HL-60 (cell line): ENCODE measurements around the gene ATP11A.

Source experiments
- GABPA ChIP-seq: IDR thresholded peaks from 2 replicates; pipeline ENCODE4 v1.6.1; 2012; ENCODE audit warnings: low read depth
- POLR2AphosphoS5 ChIP-seq: IDR thresholded peaks from 2 replicates; pipeline ENCODE4 v1.6.1; 2012; ENCODE audit warnings: low read depth
- REST ChIP-seq: IDR thresholded peaks from 2 replicates; pipeline ENCODE4 v1.6.1; 2012; ENCODE audit warnings: low read depth; ENCODE audit not compliant: insufficient replicate concordance
- TF ChIP-seq, protein P1 (sequence below): IDR thresholded peaks from one replicate; pipeline ENCODE4 v1.5.1; 2011; ENCODE audit warnings: low read length, control low read depth, inconsistent platforms; ENCODE audit not compliant: insufficient read depth

- TF ChIP-seq, protein P1, sequence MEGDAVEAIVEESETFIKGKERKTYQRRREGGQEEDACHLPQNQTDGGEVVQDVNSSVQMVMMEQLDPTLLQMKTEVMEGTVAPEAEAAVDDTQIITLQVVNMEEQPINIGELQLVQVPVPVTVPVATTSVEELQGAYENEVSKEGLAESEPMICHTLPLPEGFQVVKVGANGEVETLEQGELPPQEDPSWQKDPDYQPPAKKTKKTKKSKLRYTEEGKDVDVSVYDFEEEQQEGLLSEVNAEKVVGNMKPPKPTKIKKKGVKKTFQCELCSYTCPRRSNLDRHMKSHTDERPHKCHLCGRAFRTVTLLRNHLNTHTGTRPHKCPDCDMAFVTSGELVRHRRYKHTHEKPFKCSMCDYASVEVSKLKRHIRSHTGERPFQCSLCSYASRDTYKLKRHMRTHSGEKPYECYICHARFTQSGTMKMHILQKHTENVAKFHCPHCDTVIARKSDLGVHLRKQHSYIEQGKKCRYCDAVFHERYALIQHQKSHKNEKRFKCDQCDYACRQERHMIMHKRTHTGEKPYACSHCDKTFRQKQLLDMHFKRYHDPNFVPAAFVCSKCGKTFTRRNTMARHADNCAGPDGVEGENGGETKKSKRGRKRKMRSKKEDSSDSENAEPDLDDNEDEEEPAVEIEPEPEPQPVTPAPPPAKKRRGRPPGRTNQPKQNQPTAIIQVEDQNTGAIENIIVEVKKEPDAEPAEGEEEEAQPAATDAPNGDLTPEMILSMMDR, result no peak
- TF ChIP-seq POLR2AphosphoS5 (no peak), REST (no peak), GABPA (no peak)
These were observed 212.8 kb downstream of the ATP11A start for GRCh38 chr13:112902669-112903068.
